Skin of body (tissue), 2 donors: ENCODE results near the gene PPP2R5D. TPM values are rescaled to one million over a fixed set of nuclear protein-coding genes. Genes with fewer than 3 reads are reported as not detected.
A peak's percentile ranks its signal among the peaks of the same experiment; 100 is the strongest.
"Not testable (repeated sequence)": the region's sequence is repeated elsewhere in the genome, so short reads cannot be mapped to it uniquely, and the experiment has no call there.

Experiments used
- DNase-seq: peaks from one replicate; lab custom pipeline; 2025; lab: John Stamatoyannopoulos, UW
- total RNA-seq: library from RNA; depleted of rRNA; stranded (reverse); fragments of >200 nt; gene quantifications from one replicate; pipeline ENCODE4 v1.2.3, GENCODE V29; 2014

Gene PPP2R5D
- total RNA-seq, 1 donor from 2014 or later: 23.8 TPM

DNA sequence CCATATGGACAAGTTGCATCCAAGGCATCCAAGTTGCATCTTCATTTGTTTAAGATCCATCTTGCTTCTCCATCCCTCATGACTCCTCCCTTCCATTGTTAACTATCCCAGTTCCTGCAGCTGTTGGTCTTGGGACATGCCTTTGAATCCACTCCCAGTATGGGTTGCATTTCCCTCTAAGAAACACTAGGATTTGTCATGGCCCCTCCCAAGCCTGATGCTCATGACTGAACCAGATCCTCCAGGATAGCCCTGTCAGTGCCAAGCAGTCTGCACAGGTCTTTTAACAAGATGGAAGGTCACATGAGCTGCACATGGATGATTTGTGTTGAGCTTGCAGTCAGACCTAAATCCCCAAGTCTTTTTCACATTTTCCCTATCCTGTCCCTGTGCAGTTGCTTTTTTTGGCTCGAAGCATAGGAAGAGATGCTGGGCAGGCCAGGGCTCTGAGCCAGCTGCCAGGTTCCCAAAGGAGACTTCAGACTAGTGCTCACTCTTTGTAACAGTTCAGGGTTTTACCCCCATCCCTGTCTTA is 4.2 kb downstream of the PPP2R5D start:
- no peak for DNase-seq

DNA sequence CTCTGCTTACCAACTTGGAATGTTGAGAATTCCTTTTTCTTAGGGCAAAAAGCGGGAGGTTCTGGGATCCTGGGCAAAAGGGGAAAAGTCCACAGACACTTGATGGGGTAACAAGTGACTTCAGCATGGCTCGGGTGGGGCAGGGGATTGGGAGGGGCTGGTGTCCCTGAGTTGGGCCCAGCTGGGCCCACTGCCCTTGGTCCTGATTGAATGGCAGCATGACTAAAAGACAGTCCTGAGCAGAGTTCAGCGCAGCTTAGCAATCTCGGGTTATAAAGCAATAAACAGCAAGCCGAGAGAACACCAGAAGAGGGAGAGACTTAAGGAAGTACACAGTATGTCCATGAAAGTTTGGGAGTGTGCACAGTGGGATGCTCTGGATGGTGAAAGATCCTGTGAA is 5.6 kb downstream of the PPP2R5D start:
- no peak for DNase-seq

DNA sequence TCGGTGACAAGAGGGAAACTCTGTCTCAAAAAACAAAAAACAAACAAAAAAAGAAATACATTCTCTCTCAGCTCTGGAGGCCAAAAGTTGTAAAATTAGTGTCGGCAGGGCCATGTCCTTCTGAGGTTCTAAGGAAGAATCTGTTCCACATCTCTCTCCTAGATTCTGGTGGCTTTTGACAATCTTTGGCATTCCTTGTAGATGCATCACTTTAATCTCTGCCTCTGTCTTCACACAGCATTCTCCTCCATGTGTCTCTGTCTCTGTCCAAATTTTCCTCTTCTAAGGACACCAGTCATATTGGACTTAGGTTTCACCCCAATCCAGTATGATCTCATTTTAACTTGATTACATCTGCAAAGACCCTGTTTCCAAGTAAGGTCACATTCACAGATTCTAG is 9.1 kb downstream of the PPP2R5D start:
- no peak for DNase-seq

DNA sequence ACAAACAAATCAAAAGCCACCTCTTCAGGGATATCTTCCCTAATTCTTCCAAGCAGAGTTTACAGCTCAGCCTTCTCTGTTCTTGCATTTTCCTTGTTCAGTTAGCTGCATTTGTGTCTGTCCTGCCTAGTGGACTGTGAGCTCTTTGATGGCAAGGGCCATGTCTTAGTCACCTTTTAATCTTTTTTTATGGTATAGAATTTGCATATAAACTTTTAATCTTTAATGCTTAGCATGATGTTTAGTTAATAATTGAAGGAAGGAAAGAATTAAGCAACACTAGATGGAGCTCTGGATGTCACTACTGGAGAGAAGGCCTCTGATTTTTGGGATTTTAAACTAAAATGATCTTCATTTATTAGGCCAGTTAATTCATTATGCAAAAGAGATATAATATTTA is 12.1 kb downstream of the PPP2R5D start:
- no peak for DNase-seq

DNA sequence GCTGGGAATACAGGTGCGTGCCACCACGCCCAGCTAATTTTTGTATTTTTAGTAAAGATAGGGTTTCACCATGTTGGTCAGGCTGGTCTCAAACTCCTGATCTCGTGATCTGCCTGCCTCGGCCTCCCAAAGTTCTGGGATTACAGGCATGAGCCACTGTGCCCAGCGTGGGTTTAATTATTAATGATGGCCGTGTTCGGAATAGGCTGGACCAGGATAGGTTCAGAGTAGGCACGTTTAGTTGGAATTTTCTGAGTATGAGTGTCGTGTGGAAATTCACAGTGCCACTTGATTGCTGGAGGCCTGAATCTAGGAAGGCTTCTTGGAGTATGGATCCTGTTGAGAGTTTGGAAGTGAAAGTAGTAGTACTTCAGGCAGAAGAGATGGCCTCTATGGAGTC is 13.8 kb downstream of the PPP2R5D start:
- DNase-seq: not testable (repeated sequence)

DNA sequence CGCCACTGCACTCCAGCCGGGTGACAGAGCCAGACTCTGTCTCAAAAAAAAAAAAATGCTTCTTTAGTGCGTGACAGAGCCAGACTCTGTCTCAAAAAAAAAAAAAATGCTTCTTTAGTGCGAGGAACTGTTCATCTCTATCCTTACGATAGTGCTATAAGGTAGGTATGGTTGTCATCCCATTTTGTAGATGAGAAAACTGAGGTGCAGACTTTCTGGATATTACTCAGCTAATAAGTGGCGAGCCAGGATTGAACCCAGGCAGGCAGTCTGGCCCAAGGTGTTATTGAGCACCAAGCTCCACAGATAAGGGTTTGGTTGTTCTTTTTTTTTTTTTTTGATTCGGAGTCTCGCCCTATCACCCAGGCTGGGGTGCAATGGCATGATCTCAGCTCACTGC is 17.5 kb downstream of the PPP2R5D start:
- DNase-seq: no peak

DNA sequence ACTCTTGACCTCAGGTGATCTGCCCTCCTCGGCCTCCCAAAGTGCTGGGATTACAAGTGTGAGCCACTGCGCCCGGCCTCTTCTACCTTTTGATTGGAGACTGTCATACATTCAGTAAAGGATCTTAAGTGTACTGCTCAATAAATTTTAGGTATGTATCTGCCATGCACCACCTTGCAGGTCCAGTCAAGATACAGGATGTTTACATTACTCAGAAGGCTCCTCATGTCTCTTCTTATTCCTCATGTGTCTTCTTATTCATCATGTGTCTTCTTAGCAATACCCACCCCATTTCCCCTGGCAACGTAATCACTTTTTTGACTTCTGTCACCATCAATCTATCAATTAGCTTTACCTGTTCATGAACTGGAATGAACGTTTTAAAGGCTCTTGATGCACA is 21.5 kb downstream of the PPP2R5D start:
- no peak for DNase-seq

DNA sequence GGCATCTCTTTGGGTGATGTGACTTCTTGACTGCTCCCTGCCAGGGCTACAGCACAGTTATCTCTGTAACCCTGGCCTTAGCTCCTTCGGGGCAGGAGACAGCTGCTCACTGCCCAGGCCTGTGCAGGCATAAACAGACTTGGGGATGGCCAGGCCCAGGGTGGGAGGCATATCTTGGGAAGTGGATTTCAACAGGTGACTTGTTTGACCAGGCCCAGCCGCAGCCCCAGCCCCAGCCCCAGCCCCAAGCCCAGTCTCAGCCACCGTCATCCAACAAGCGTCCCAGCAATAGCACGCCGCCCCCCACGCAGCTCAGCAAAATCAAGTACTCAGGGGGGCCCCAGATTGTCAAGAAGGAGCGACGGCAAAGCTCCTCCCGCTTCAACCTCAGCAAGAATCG is 21.9 kb downstream of the PPP2R5D start:
- no peak for DNase-seq

DNA sequence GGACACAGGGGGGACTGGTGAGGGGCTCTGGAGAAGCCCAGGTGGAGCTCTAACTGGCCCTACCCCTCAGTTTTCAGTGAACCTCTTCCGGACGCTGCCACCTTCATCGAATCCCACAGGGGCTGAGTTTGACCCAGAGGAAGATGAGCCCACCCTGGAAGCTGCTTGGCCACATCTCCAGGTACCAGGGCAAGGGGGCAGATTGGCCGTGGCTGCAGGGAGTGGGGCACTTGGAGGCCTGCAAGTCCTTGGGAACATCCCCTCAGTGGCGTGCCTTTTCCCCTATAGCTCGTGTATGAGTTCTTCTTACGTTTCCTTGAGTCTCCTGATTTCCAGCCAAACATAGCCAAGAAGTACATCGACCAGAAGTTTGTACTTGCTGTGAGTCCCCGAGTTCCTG is 22.8 kb downstream of the PPP2R5D start:
- DNase-seq: no peak

DNA sequence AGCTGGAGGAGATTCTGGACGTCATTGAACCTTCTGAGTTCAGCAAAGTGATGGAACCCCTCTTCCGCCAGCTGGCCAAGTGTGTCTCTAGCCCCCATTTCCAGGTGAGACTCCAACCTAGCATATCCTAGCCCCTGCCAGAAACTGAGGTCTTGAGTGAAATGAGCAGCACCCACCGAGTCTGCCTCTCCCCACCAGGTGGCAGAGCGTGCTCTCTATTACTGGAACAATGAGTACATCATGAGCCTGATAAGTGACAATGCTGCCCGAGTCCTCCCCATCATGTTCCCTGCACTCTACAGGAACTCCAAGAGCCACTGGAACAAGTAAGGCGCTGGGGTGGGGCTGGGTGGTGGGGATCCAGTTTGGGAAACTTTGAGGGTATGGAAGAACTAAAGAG is 24.8 kb downstream of the PPP2R5D start:
- DNase-seq: peak; percentile 20

DNA sequence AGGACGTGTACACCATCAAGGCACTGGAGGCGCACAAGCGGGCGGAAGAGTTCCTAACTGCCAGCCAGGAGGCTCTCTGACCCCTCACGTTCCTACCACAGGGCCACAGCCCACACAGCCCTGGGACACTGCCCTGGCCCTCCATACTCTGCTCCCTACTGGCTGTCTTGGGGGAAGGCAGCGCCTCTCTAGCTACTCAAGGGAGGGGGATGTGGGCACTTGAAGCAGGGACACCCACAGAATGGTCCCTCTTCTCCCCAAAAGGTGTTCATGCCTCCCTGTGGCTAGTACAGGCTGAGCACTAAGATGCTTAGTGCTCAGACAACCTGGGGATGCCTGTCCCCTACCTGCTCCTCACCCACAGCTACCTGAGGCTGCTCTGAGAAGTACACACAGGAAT is 26.8 kb downstream of the PPP2R5D start:
- DNase-seq: no peak

DNA sequence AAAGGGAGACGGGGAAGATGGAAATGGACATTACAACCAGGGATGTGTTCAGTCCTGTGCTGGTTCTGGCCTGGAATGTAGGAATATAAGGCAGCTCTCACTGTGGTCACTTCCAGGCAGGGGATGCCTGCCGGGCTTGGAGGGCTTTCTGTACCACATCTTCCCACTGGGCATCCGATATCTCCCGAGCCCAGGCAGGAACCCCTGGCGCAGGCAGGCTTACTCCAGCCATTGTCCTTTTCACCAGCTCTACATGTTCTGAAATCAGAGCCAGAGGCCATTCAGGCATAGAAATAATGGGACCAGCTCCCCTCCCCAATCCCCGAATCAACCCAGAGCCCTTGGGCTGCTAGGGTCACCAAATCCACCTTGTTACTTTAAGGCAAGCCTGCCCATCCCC is 28.0 kb downstream of the PPP2R5D start:
- DNase-seq: no peak

DNA sequence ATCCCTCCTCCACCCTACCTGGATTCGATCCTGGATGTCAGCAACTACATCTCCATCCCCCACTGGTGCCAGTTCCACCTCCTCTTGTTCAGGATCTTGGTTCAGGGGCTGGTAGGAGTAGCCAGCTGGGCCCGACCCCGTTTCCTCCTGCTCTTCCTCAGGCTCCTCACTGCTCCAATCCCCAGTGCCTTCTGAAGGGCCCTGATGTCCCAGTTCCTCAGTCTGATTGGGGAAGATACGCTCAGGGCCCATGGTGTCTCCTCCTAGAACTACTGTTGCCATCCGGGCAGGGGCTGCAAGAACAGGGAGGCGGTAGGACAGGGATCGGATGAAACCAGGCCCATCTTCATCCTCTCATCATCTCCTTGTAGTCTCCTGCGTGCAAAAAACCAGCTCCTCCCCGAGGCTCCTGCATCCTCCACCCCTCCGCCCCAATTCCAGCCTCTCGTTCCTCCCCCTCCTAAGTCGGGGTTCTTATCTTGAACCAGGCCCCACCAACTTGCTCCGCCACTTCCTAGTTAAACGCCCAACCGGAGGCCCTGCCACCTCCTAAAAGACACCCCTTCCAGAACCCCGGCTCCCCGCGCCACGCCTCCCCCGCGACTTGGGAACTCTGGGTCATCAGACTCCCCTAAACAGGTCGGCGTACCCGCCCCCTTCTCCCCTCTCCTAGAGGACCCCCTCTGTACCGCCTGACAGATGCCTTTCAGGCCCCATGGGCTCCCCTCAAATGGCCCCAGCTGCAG is 28.9 kb downstream of the PPP2R5D start:
- no peak for DNase-seq

DNA sequence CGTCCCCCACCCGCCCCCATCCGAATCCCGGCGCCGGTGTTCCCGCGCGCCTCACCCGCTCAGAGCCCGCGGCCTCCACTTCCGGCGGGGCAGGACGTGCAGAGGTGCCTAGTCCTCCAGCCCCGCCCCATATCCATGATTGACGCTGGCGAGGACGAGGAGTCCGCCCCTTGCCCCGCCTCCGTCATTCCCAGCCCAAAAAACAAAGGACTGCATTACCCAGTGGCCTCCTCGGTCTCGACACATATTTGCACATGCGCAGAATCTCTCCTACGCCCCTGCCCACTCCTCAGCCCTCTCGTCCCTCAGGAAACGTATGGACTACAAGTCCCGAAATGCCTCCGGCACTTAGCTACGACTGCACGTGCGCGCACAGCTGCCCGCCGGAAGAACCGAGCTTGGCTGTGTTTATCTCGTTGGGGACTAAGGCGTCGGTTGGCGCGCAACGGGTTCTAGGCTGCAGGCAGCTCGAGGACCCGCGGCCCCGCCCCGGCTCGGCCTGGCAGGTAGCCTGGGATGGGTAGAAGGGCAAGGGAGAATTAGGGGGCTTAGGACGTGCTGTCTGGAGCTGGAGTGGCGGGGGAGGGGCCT is 29.6 kb downstream of the PPP2R5D start, which contains the start of the genes KLHDC3 and MEA1:
Gene KLHDC3, plus strand, starts transcription at position 407 of the 591 bp plus-strand sequence. CDS start 2,944 bp downstream, outside the sequence.
Gene MEA1, minus strand, starts transcription at position 104 of the 591 bp plus-strand sequence. CDS start 133 bp downstream, outside the sequence.
- DNase-seq: peak; percentile 100

DNA sequence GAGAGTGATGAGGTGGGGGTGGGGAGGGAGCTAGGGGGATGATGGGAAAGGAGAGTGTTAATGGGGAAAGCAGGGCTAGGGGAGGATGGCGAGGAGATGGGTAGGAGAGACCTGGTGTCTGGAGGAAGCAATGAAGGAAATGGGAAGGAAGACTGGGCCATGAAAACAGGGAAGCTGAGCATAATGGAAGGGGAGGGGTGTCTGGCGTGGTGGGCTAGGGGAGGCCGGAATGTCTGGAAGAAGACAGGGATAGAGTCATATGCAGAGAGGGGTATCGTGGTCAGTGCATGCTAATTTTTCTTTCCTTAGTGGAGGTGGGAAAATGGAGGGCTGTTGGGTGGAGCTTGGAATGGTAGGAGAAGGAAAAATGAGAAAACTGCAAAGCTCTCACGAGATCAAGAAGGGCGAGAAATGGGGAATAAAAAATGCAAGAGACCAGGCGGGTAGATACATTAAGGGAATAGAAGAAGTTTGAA is 30.1 kb downstream of the PPP2R5D start:
- DNase-seq: no peak

DNA sequence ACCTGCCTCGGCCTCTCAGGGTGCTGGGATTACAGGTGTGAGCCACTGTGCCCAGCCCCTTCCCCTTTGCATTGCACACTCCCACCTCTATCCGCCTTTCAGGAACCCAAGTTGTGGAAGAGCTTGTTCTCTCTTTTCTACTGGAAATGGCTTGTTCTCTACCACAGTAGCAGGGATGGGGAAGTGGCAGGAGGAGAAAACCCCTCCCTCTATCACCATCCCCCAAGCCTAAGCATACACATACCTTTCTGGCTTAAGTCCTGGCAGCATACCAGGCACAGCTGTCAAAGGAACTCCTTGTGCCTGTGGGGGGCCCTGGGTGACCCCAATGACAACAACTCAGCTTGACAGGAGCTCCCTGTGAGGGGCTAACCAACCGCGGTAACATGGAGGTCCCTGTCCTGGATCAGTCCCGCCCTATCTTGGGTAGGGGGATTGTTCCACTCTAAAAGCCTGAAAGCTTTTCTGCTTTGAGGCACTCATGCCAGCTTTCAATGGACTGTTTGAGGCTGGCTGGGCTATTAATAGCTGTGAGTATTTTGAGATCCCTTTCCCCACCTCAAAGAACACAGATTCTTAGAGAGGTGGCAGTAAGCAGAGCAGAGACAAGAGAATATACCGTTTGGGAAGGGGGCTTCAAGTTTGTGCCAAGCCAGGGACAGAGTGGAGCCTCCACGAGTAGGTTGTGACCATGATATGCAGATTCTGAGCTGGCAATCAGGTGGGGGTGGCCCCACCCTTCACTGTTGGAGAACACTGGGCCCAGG is 32.0 kb downstream of the PPP2R5D start:
- DNase-seq: no peak

DNA sequence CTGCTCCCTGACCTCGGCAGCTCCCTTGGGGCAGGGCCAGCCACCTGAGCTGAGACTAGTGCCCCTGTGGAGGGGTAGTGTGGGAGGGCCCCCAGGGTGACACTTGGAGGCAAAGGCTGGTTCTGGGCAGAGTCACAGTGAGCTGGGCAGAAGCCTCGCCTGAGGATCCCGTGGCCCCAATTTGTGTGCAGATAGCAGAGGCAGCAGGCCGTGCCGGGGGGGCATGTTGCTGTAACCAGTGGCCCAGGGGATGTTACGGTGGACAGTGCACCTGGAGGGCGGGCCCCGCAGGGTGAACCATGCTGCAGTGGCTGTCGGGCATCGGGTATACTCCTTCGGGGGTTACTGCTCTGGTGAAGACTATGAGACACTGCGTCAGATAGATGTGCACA is 32.6 kb downstream of the PPP2R5D start:
- DNase-seq: no peak

DNA sequence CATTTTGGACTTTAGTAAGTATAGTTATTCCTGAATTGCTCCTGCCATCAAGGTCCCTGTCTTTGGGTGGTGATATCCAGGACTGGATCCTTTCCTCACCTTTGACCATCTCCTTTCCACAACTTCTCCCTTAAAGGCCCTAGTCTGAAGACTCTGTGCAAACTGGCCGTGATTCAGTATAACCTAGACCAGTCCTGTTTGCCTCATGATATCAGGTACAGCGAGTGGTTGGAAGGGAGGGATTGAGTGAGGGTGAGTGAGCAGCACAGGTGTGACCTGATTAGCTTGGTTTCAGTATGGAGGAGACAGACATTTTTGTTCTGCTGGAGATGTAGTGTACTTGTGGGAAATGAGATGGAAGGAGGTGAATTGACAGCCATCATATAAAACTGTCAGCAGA is 34.8 kb downstream of the PPP2R5D start:
- no peak for DNase-seq

DNA sequence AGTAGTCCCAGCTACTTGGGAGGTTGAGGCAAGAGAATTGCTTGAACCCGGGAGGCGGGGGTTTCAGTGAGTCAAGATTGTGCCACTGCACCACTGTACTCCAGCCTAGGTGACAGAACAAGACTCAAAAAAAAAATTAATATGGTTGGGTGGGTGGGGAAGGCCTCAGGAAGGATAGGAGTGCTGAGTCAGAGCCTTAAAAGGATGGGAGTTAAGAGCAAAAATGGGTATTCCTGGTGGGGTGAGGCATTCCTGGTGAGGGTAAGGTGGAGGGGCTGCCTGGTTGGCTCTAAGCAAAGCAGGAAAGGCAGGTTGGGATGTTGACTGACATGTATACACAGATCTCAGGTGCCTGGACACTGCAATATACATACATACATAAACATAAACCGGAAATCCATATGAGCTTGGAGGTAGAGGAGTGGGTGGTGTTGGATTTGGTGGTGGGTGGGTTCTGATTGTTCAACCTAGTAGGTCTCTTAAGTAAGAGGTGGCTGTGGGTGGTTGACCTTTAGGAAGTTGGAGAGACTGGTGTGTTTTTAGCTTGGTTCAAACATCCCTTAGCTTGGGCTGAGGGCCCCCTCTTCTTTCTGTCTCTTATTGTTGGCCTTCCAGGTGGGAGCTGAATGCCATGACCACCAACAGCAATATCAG is 35.8 kb downstream of the PPP2R5D start:
- DNase-seq: no peak

DNA sequence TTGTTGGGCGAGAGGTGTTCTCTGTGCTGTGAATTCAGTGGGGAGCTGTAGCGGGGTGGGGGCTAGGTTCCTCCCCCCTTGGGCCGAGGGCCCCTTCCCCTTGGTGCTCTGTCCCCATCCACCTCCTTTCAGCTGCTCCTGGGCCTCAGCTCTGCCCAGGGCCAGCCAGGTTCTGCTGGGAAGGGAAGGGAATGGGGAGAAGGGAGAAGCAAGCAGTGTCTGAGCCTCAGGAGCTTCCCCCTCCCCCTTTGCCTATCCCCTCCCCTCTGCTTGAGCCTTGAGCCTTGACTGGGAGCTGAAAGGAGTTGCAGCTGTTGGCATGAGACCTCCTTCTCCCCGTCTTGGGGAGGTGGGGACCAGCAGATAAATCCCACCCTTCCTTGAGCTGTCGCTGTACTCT is 36.5 kb downstream of the PPP2R5D start:
- no peak for DNase-seq

DNA sequence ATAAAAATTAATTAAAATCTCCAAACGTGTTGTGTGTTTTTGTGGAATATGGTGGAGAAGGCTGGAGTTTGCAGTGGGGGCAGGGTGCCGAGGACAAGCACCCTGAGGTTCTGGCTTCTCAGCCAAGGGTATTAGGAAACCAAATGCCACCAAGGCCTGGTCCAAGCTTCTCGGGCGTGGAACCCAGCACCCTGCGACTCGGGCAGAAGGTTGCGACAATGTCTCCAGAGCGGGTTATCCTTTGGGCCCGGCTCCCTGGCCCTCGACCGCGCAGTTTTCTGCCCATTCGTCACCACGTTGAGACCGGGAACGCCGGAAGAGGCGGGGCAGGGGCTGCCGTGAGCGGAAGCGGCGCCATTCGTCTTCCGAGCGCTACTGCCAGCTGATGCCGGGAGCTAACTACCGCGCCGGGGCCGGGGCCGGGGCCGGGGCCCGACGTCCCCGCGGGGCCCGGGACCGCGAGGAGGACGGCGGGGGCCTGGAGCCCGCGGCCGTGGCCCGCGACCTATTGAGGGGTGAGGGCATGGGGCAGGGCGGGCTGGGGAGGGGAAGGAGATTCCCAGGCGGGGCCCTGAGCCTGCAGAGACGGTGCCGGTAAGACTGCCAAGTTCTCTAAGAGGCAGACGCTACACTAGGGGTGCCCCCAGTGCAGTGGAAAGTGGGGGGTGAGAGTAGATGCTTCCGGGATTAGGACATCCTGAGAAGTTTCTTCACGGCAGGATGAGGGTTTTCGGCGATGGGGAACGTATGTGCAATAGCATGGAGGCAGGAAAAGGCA is 37.1 kb downstream of the PPP2R5D start, which contains the start of gene RRP36:
Gene RRP36, plus strand, starts transcription at position 354 of the 778 bp plus-strand sequence. Its CDS starts 32 bp downstream, at position 386.
- peak; percentile 58 for DNase-seq
